Measurements from ENCODE around the gene NCAPH2. TPM values are rescaled to one million over a fixed set of nuclear protein-coding genes. Genes with fewer than 3 reads are reported as not detected.

The NCAPH2 gene
- total RNA-seq, 2 experiments from 2014 or later, result 184 to 185 TPM

DNA sequence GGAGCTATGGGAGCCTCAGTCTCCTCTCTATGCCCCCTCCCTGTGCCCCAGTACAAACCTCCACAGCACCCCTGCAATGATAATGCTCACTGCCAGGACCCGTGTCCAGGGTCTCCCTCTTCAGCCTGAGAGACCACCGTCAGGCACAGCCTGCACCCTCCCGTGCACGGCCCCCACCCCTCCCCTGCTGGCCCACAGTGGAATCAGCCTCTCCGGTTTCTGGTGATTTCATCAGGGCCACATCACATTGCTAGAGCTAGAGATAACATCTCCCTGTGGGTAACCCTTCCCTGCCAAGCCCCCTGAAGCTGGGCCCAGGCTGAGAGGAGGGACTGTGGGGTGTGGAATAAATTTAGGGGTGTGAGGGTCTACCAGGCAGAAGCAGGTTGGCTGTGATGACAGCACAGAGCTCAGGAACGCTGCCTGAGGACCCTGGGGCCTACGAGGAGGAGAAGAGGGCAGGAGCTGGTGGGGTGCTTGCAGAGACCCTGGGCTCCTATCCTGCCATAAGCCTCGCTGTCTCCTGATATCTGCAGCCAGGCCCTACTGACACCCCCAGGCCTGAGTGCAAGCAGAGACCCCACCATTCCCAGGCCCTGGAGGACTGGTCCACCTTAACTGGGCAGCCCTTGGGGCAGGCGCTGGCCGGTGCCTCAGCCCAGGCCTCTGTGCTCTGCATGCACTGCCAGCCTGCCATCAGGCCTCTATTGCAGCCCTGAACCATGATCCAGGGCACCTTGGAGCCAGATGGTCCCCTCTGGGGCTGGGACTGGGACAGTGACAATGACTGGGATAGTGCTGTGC, 37.7 kb downstream of the NCAPH2 start, which contains the start of gene KLHDC7B:
Gene KLHDC7B (plus strand): TSS at position 378 of the 804 bp plus-strand sequence. CDS start 345 bp downstream, at position 723.
- Mint-ChIP-seq H3K27ac (peak within 1 kb of the TSS; percentile 83), H3K4me1 (ENCODE audit: low read depth) (peaks cover 43% of the 10 kb centered on the region)
- H3K36me3 ChIP-seq (ENCODE audit: insufficient read depth, low read length), result no peaks in the 10 kb centered on the region

DNA sequence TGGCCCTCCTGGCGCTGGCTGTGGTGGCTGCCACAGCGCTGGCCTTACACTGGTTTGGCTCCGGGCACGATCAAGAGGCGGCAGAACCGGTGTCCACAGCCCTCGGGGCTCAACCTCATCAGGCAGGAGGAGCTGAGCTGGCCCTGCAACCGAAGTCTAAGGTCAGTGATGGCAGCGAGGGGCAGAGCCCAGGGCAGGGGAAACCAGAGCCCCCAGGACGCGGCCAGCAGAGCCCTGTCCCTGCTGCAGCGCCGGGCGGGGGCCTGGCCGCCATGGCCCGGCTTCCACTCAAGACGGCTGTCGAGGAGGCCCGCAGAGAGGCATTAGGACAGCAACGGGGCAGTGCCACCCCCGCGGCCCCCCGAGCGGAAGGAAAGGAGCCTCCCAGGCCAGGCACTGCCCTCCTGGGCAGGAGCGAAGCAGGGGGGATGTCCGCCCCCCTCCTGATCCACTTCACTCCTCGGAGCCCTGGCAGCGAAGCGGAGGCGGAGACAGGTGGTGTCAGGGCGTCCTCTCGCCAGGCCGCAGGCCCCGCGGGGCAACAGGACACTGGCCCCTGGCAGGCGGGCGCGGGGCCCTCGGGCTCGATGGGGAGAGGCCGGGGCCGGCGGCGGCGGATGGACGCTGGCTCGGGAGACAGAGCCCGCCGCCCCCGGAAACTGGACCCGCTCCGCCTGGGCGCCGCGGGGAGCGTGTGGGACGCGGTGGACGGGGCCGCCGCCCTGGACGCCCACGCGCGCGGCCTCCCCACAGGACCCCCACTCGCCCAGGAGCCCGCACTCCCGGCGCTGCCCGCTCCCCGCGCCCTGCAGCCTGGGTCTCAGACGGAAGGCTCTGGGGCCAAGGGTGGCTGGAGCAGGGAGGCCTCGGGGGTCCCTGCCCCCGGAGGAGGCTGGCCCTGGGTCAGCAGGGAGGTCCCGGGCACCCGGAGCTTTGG, 38.6 kb downstream of the NCAPH2 start:
- POLR2A ChIA-PET, result interaction anchor here (0.8 to 5.0 kb wide), 13 partner anchors 7 to 74 kb away, joined by 3 to 87 read pairs (median 27); partner anchors contain the start of genes CHKB, LMF2, NCAPH2 and SCO2
- ATAC-seq (ENCODE audit: poor library complexity) (no peak), DNase-seq (no peak)
- CTCF ChIA-PET, result interaction anchor here (2.2 to 3.0 kb wide), 5 partner anchors 17 to 74 kb away, joined by 16 to 27 read pairs (median 22); partner anchors contain the start of genes SCO2 and SYCE3
- Histone ChIP-seq H3K36me3 (ENCODE audit: insufficient read depth, low read length) (no peaks in the 10 kb centered on the region), H3K27me3 (ENCODE audit: control insufficient read depth in 1 of 2, insufficient read depth in 2 of 2, low read length in 2 of 2) (no peaks in the 10 kb centered on the region), H3K4me3 (ENCODE audit: low read length) (no peak overlapping the region), H3K4me1 (ENCODE audit: insufficient read depth, low read length) (peaks cover 61% of the 10 kb centered on the region), H3K27ac (ENCODE audit: low read depth in 1 of 2, low read length in 2 of 2) (no peak overlapping the region), H3K9me3 (ENCODE audit: control insufficient read depth in 1 of 2, insufficient read depth in 1 of 2, low read length in 2 of 2) (no peaks in the 10 kb centered on the region)
- Mint-ChIP-seq H3K4me3 (peak overlapping the region; percentile 68), H3K27ac (peak overlapping the region; percentile 83), H3K27me3 (no peaks in the 10 kb centered on the region), H3K4me1 (ENCODE audit: low read depth) (peaks cover 46% of the 10 kb centered on the region), H3K36me3 (ENCODE audit: low read depth) (no peaks in the 10 kb centered on the region), H3K9me3 (no peaks in the 10 kb centered on the region)
- TF ChIP-seq, protein P1, sequence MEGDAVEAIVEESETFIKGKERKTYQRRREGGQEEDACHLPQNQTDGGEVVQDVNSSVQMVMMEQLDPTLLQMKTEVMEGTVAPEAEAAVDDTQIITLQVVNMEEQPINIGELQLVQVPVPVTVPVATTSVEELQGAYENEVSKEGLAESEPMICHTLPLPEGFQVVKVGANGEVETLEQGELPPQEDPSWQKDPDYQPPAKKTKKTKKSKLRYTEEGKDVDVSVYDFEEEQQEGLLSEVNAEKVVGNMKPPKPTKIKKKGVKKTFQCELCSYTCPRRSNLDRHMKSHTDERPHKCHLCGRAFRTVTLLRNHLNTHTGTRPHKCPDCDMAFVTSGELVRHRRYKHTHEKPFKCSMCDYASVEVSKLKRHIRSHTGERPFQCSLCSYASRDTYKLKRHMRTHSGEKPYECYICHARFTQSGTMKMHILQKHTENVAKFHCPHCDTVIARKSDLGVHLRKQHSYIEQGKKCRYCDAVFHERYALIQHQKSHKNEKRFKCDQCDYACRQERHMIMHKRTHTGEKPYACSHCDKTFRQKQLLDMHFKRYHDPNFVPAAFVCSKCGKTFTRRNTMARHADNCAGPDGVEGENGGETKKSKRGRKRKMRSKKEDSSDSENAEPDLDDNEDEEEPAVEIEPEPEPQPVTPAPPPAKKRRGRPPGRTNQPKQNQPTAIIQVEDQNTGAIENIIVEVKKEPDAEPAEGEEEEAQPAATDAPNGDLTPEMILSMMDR (IDR thresholded peaks at IDR 0.05), result no peak
- intact Hi-C loops (cut with DNase I, micrococcal nuclease), result loop anchor here in 1 of 2 experiments (5.0 kb wide), 1 partner anchor 36 kb away; the partner anchor contains the start of gene CHKB

More for the DNA sequence above, 37.7 kb downstream of the NCAPH2 start, which contains the start of gene KLHDC7B:
- Histone ChIP-seq H3K27ac (ENCODE audit: low read depth in 1 of 2, low read length in 2 of 2) (peak within 1 kb of the TSS; percentile 27 to 44), H3K27me3 (ENCODE audit: control insufficient read depth in 1 of 2, insufficient read depth in 2 of 2, low read length in 2 of 2) (no peaks in the 10 kb centered on the region), H3K9me3 (ENCODE audit: control insufficient read depth in 1 of 2, insufficient read depth in 1 of 2, low read length in 2 of 2) (no peaks in the 10 kb centered on the region), H3K4me1 (ENCODE audit: insufficient read depth, low read length) (peaks cover 67% of the 10 kb centered on the region), H3K4me3 (ENCODE audit: low read length) (peak within 1 kb of the TSS; percentile 41)
- Mint-ChIP-seq H3K9me3 (no peaks in the 10 kb centered on the region), H3K36me3 (ENCODE audit: low read depth) (no peaks in the 10 kb centered on the region), H3K4me3 (peak within 1 kb of the TSS; percentile 74), H3K27me3 (no peaks in the 10 kb centered on the region)
- DNase-seq (peak in 2 of 14 experiments; percentile 45 to 47), ATAC-seq (ENCODE audit: poor library complexity) (no peak)
- TF ChIP-seq, protein P1 (IDR thresholded peaks at IDR 0.05), result no peak
- POLR2A ChIA-PET, result interaction anchor here (0.8 to 3.0 kb wide), 8 partner anchors 11 to 610 kb away, joined by 3 to 37 read pairs (median 8); partner anchors contain the start of genes CHKB, LMF2, NCAPH2 and SCO2
- CTCF ChIA-PET, result interaction anchor here (0.7 to 3.0 kb wide), 4 partner anchors 15 to 72 kb away, joined by 3 to 22 read pairs (median 10); partner anchors contain the start of genes SCO2 and SYCE3
- intact Hi-C loops (cut with DNase I, micrococcal nuclease), result loop anchor here (2.0 to 5.0 kb wide), 4 partner anchors 15 to 75 kb away; partner anchors contain the start of genes CHKB (in 1 of the 2), SYCE3 (in 1 of the 2) and TYMP (in 1 of the 2)
